ENCODE results near the gene FAM47E.

Gene FAM47E

DNA sequence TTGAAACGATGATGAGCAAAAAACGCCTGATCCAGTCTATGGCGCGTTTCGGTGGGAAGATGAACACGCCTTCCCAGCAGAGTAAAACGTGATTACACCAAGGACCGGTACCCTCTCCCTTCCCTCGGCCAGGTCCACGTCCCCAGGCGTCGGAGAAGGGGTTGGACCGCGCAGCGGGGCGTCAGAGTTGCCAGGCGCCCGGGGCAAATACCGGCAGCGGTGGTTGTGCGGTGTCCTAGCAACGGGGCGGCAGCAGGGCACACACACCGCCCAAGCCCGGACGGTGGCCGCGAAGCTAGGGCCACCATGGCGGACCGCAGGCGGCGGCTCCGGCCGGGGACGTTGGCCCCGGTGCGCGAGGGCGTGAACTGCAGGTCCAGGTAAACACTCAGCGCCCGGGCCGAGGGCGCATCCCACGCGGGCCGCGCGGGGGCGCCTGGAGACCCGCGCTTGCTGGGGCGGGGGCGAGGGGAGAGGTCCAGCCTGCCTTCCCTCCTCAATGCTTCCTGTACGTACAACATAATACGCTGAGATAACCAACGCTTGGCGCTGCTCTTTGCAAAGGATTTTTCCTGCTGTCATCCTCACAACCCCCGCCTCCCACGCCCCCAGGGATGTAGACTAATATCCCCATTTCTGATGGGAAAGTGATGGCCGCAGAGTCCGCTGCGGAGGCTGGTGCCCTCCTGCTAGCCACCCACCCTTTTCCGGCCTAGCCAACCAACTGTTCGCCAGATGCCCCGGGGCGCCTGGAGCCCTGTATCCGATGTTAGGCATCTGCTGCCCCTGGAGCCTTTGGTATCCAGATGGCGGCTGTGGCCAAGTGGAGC, at the start of gene FAM47E:
Gene FAM47E (plus strand): TSS at position 281 of the 830 bp plus-strand sequence. CDS start 26 bp downstream, at position 307.
- DNase-seq (ENCODE audit: low spot score), result peak; percentile 70

GRCh38 chr4:76203541-76203940, 48.0 kb upstream of the FAM47E start:
- DNase-seq (ENCODE audit: low spot score), result no peak

- no peak for DNase-seq (ENCODE audit: low spot score)
Measured at GRCh38 chr4:76204936-76205335, 46.6 kb upstream of the FAM47E start.

DNA sequence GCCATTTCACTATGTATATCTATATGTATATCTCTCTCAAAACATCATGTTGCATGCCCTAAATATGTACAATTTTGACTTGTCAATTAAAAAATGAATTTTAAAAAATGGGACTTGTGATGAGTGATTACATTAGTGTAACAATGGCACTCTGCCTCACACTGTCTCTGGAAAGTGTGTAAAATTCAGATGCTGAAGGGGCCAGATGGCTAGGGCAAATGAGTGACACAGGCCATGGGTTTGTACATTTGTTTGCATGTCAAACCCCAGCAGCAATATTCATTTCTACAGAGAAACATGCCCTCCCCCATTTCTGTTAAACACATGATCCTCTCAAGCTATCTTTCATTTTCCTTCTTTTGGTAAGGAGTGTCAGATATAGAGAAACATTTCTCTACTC, 46.0 kb upstream of the FAM47E start:
- DNase-seq (ENCODE audit: low spot score), result no peak

DNA sequence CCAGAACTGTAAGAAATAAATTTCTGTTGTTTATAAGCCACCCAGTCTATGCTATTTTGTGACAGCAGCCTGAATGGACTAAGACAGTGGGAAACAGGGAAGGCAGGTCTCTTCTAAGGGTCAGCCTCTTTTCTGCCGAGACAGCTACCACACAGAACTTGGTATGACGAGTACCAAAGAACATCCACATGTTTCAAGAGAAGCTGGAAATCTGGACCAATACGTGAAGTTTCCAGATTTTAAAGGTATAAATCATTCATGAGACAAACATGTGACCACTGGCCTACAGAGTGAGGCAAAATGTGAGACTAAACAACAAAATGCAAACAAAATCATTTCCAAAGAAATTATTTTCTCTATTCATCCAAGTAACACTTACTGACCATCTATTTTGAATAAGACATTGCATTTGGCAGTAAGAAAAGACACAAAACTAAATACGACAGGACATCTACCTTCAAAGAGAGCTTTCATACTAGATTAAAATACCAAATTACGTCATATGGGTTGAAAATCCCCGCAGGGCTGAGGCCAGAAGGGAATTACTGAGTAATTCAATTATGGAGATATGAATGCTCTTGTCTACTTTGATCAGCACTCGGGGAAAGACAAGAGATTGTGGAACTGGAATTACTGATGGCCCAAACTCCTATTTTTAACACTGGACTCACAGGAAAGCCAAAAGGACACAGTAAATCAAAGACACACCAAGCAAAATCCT, 45.1 kb upstream of the FAM47E start:
- DNase-seq (ENCODE audit: low spot score), result no peak

- no peak for DNase-seq (ENCODE audit: low spot score)
Measured at GRCh38 chr4:76207549-76207948, 44.0 kb upstream of the FAM47E start.

- DNase-seq (ENCODE audit: low spot score), result peak; percentile 50
Measured at GRCh38 chr4:76208005-76208765, 43.3 kb upstream of the FAM47E start.

DNA sequence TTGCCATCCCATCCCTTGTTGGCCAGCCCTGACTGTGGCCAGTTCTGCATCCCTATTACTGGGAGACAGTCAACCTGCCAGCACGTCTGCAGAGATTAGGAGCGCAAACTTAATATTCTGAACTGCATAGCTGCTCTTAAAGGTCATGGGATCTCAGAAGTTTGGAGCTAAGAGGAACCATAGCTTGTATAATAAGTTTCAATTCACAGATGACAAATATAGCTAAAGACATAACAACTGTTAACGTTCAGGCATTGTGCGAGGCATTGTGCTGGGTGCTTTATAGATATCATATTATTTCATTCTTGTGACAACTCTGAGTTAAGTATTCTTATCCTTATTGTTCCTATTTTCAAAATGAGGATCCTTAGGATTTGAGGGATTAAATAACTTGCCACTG, 41.6 kb upstream of the FAM47E start:
- no peak for DNase-seq (ENCODE audit: low spot score)

- DNase-seq (ENCODE audit: low spot score), result no peak
Measured at GRCh38 chr4:76210452-76210851, 41.1 kb upstream of the FAM47E start.

DNA sequence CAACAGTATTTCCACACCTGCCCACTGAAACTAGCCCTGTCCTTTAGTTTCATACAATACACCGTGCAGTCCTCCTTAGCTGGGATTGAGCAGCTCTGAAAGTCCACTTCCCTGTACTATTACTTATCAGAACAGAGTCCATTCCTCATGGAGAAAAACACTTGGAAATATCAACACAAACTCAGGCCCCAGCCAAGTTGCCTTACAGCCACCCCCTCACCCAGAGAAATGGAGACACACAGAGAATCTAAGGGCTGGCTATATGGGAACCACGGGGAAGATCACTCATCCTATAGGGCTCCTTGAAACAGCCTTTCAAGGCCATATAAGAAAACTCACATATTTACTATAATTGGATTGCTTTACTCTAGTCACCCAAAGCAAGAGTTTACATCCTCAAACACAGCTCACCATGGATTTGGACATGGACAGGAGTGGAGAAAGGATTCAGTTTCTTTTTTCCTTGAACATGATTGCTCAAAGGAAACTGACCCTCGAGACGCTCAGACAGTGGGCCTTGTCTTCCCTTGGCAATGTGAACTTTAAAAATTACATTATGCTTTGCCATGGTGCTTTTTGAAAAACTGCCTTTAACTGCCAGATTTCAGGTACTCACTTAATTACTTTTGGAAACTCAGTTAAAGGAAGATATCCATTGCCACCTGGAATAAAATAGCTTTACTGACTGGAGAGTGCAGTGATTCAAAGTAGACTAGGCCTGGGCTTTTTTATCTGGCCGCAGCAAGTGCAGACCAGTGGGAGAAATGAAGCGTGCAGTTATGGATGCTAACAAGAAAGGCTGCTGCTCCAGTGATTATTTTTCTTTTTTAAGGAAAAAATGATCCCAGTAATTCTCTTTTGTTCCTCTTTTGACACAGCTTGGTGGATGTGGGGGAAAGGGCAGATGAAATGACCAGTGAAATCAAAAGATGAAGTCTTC, 39.5 kb upstream of the FAM47E start:
- no peak for DNase-seq (ENCODE audit: low spot score)

- peak; percentile 51 for DNase-seq (ENCODE audit: low spot score)
Measured at GRCh38 chr4:76212851-76213414, 38.6 kb upstream of the FAM47E start.

- DNase-seq (ENCODE audit: low spot score), result peak; percentile 77
Measured at GRCh38 chr4:76213415-76214176, 37.9 kb upstream of the FAM47E start, which contains the start of gene SCARB2. Gene SCARB2 (minus strand): TSS chr4:76213824. CDS start chr4:76213543, 281 bp downstream.

- no peak for DNase-seq (ENCODE audit: low spot score)
Measured at GRCh38 chr4:76214177-76214675, 37.3 kb upstream of the FAM47E start.

DNA sequence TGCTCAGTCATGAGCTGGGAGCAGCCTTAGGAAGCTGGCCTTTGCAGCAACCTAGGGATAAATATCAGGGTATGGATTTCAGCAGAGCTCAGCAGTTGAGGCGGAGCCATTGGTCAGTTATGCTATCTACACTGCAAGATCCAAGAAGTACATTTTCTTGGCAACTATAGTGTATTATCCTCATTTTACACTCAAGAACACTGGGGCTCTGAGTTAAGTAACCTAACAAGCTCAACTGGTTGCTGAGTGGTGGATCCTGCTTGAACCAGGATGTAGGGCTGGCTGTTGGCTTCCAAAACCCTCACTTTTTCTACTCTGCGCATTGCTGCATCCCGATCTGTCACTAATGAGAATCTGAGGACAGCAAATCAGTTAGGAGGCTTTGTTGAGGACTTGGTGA, 36.4 kb upstream of the FAM47E start:
- DNase-seq (ENCODE audit: low spot score), result no peak

GRCh38 chr4:76216524-76216923, 35.0 kb upstream of the FAM47E start:
- no peak for DNase-seq (ENCODE audit: low spot score)

DNA sequence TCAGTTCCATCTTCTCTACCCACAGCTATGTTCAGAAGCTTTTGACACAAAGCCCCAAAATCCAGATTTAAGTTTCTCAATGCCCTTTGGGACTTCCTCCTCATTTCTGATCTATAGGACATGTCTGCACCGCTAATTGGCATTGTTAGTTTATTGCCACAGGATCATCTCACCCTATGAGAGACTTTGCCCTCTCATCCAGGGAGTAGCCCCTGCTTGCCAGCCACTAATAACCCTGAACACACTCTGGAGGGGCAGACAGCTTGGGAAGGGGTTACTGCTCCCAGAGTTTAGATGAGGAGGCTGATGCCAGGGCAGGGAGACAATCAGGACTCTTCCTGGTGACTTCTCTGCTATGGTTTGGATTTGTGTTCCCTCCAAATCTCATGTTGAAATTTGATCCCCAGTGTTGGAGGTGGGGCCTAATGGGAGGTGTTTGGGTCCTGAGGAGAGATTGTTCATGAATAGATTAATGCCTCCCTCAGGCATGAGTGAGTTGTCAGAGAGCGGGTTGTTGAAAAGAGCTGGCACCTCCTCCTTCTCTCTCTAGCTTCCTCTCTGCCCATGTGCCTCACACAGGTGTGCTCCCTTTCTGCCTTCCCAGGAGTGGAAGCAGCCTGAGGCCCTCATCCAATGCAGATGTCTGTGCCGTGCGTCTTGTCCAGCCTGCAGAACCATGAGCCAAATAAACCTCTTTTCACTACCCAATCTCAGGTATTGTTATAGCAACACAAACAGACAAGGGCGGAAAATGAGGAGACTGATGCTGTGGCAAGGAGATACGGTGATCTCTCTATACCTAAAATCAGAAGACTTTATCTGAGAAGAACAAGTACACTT, 34.3 kb upstream of the FAM47E start:
- DNase-seq (ENCODE audit: low spot score), result no peak

DNA sequence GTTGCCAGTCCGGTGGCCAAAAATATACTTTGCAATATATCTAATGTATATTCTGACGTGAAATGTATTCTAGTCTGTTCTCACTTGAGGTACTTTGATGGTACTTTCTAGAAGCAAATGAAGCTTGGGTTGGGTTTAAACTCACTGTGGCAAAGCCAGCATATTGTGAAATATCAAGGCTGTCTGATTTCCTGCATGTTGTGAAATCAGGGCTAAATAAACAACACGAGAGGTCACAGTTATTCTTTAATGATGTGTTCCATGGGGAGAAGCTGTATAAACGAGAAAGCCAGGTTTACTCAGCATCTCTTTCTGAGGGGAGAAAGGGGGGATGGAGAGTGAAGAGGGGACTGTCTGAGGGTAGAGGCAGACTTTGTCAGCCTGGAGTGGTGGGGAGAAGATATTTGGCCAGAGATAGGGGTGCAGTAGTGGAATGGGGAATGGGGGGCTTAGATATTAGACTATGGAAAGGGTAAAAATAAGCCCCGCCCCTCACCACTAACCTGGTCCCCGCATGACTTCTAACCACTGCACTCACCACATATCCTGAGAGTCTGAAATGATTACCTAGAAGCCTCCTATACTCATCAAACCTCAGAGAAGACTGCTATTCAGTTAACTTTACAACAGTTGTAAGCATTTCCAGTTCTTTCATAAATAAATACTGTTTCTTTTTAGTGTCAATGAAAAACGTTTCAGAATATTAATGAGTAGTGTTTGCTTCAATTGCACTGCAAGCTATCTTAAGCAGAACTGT, 32.0 kb upstream of the FAM47E start:
- peak; percentile 61 for DNase-seq (ENCODE audit: low spot score)

DNA sequence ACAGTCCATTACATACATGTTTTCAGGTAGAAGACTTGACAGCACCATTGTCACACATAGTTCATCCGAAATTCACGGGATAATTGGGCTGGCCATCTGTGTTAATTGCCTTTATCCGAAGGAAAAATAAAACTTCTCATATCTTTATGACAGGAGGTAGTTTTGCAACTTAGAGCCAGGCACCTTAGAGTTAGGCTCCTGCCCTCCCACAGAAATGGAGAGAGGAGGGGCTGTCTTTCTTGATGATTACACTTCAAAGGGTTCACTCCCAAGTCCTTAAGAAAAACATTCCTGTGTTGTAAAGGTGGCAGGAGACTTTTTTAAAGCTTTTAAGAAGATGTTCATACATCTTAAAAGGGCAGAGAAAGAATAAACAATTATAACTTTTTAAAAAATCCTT, 27.4 kb upstream of the FAM47E start:
- DNase-seq (ENCODE audit: low spot score), result no peak

All from HuH-7 (cell line).